H1 (cell line): Measurements from ENCODE around the gene OR2F2. TPM values are rescaled to one million over a fixed set of nuclear protein-coding genes. Genes with fewer than 3 reads are reported as not detected.

Experiments used
- CTCF ChIA-PET: fragments of 300-600 bp; sonication (Branson Sonifier 250); formaldehyde crosslinking; loops from one replicate; lab custom pipeline; 2021; ENCODE audit not compliant: partially characterized antibody; lab: Charles Lee
- POLR2A ChIA-PET: fragments of 300-600 bp; sonication (Branson Sonifier 250); formaldehyde crosslinking; loops from one replicate; lab custom pipeline; 2021; ENCODE audit warnings: inconsistent platforms; ENCODE audit not compliant: partially characterized antibody; lab: Charles Lee
- DNase-seq, 2 experiments: peaks; one replicate each; pipeline versions ENCODE4 v3.0.0 to v3.0.0-alpha.2; 2010 to 2022; ENCODE audit warnings: low spot score in 2 of 2, low read depth in 1 of 2, mixed read lengths in 1 of 2
- FAIRE-seq: peaks from 2 replicates; lab custom pipeline; 2011; peaks lifted over from hg19 to GRCh38; lab: Jason Lieb, UNC
- H2AFZ ChIP-seq: 2 replicates; pipeline ENCODE4 v1.8.1; 2012; ENCODE audit warnings: low read length, inconsistent platforms
- H2AK5ac ChIP-seq: 2 replicates; pipeline ENCODE4 v1.6.1; 2013; ENCODE audit warnings: low read depth, low read length
- H2BK120ac ChIP-seq: replicated peaks from 2 replicates; pipeline ENCODE3; 2013; ENCODE audit warnings: low read depth, low read length, inconsistent platforms
- H2BK12ac ChIP-seq: 2 replicates; pipeline ENCODE4 v1.6.1; 2013; ENCODE audit warnings: low read depth, low read length
- H2BK15ac ChIP-seq: 2 replicates; pipeline ENCODE4 v1.6.1; 2013; ENCODE audit warnings: low read length
- H2BK20ac ChIP-seq: 2 replicates; pipeline ENCODE4 v1.6.1; 2013; ENCODE audit warnings: low read length
- H2BK5ac ChIP-seq: 2 replicates; pipeline ENCODE4 v1.6.1; 2013; ENCODE audit warnings: low read depth, low read length
- H3K14ac ChIP-seq: 2 replicates; pipeline ENCODE4 v1.6.1; 2013; ENCODE audit warnings: inconsistent platforms; ENCODE audit not compliant: insufficient read length
- H3K18ac ChIP-seq: 2 replicates; pipeline ENCODE4 v1.6.1; 2013; ENCODE audit warnings: low read length; ENCODE audit errors: extremely low read depth
- H3K23ac ChIP-seq: 2 replicates; pipeline ENCODE4 v1.6.1; 2013; ENCODE audit warnings: inconsistent platforms; ENCODE audit not compliant: insufficient read length
- H3K23me2 ChIP-seq: 2 replicates; pipeline ENCODE4 v1.6.1; 2013; ENCODE audit warnings: low read depth, low read length
- H3K27ac ChIP-seq: 2 replicates; pipeline ENCODE4 v1.6.1; 2011; ENCODE audit warnings: low read depth, low read length, inconsistent platforms
- H3K27me3 ChIP-seq, 4 experiments: replicated peaks in 1 of 4; 1 replicate in 1 of 4; 2 replicates in 3 of 4; pipeline versions ENCODE4 v1.6.1 to v1.8.1; 2011 to 2013; ENCODE audit warnings: low read length in 3 of 4, mild to moderate bottlenecking in 3 of 4, inconsistent platforms in 2 of 4, mixed read lengths in 2 of 4, moderate library complexity in 1 of 4; ENCODE audit not compliant: control insufficient read depth in 3 of 4, insufficient read depth in 3 of 4; ENCODE audit errors: extremely low read depth in 1 of 4
- H3K36me3 ChIP-seq, 4 experiments: 2 replicates each; pipeline versions ENCODE4 v1.6.1 to v1.8.1; 2011 to 2013; ENCODE audit warnings: mild to moderate bottlenecking in 4 of 4, low read length in 3 of 4, moderate library complexity in 2 of 4, control low read depth in 1 of 4, inconsistent platforms in 1 of 4; ENCODE audit not compliant: insufficient read depth in 4 of 4, control insufficient read depth in 2 of 4
- H3K4ac ChIP-seq: replicated peaks from 2 replicates; pipeline ENCODE3; 2013; ENCODE audit warnings: low read length, low read depth, mixed read lengths, inconsistent platforms; ENCODE audit not compliant: insufficient read length
- H3K4me1 ChIP-seq, 4 experiments: replicated peaks in 1 of 4; 1 replicate in 1 of 4; 2 replicates in 3 of 4; pipeline versions ENCODE4 v1.6.1 to v1.8.1; 2011 to 2013; ENCODE audit warnings: low read length in 3 of 4, inconsistent platforms in 2 of 4, mixed read lengths in 1 of 4; ENCODE audit not compliant: insufficient read depth in 4 of 4, control insufficient read depth in 3 of 4
- H3K4me2 ChIP-seq, 2 experiments: 2 replicates each; pipeline versions ENCODE4 v1.6.1 to v1.8.1; 2011 to 2013; ENCODE audit warnings: low read depth in 2 of 2, low read length in 2 of 2, control low read depth in 1 of 2, inconsistent platforms in 1 of 2, mild to moderate bottlenecking in 1 of 2; ENCODE audit not compliant: insufficient read depth in 1 of 2
- H3K4me3 ChIP-seq, 4 experiments: fragments of 200-600, 300-600 bp in 1 of 4; sonication (generic), shearing (Covaris generic), sonication (Bioruptor Twin) in 1 of 4; 2 replicates each; pipeline versions ENCODE4 v1.5.1 to v1.8.1; 2011 to 2016; ENCODE audit warnings: low read length in 4 of 4, low read depth in 3 of 4, control low read depth in 2 of 4, inconsistent platforms in 2 of 4, mild to moderate bottlenecking in 2 of 4, mixed read lengths in 1 of 4, moderate library complexity in 1 of 4; ENCODE audit not compliant: insufficient read depth in 2 of 4; ENCODE audit errors: extremely low read depth in 1 of 4
- H3K56ac ChIP-seq: replicated peaks from 2 replicates; pipeline ENCODE3; 2013; ENCODE audit warnings: low read depth, mild to moderate bottlenecking, mixed read lengths, low read length, inconsistent platforms; ENCODE audit not compliant: insufficient read length
- H3K79me1 ChIP-seq: 2 replicates; pipeline ENCODE4 v1.6.1; 2013; ENCODE audit warnings: low read depth, low read length, control low read depth
- H3K79me2 ChIP-seq, 2 experiments: 2 replicates each; pipeline versions ENCODE4 v1.6.1 to v1.8.1; 2012 to 2013; ENCODE audit warnings: low read length in 2 of 2, mild to moderate bottlenecking in 2 of 2, inconsistent platforms in 1 of 2; ENCODE audit not compliant: insufficient read depth in 2 of 2, control insufficient read depth in 1 of 2
- H3K9ac ChIP-seq, 4 experiments: replicated peaks in 1 of 4; 1 replicate in 1 of 4; 2 replicates in 3 of 4; pipeline versions ENCODE4 v1.6.1 to v1.8.1; 2011 to 2013; ENCODE audit warnings: low read depth in 3 of 4, low read length in 3 of 4, control low read depth in 2 of 4, mild to moderate bottlenecking in 2 of 4, moderate library complexity in 2 of 4, inconsistent platforms in 1 of 4; ENCODE audit errors: extremely low read depth in 1 of 4
- H3K9me3 ChIP-seq, 2 experiments: 2 replicates each; pipeline versions ENCODE4 v1.6.1 to v1.8.1; 2012 to 2013; ENCODE audit warnings: mild to moderate bottlenecking in 2 of 2, moderate library complexity in 2 of 2, control low read depth in 1 of 2, inconsistent platforms in 1 of 2, low read depth in 1 of 2, low read length in 1 of 2, mixed read lengths in 1 of 2; ENCODE audit not compliant: insufficient read depth in 2 of 2
- H4K20me1 ChIP-seq, 2 experiments: replicated peaks in 1 of 2; 2 replicates each; pipeline versions ENCODE3 to v1.8.1; 2011 to 2013; ENCODE audit warnings: inconsistent platforms in 2 of 2, low read length in 2 of 2, mild to moderate bottlenecking in 1 of 2; ENCODE audit not compliant: insufficient read depth in 2 of 2, control insufficient read depth in 1 of 2
- H4K5ac ChIP-seq: 2 replicates; pipeline ENCODE4 v1.6.1; 2013; ENCODE audit warnings: low read length, low read depth, mixed read lengths, inconsistent platforms; ENCODE audit not compliant: insufficient read length
- H4K8ac ChIP-seq: 2 replicates; pipeline ENCODE4 v1.8.0; 2013; ENCODE audit warnings: mild to moderate bottlenecking, moderate library complexity, low read length, inconsistent platforms; ENCODE audit not compliant: insufficient read depth; ENCODE audit errors: extremely low read depth
- H4K91ac ChIP-seq: replicated peaks from 2 replicates; pipeline ENCODE3; 2013; ENCODE audit warnings: low read length, mixed read lengths, inconsistent platforms; ENCODE audit not compliant: insufficient read length
- ASH2L ChIP-seq: fragments of 200-600, 300-600 bp; sonication (generic); IDR thresholded peaks from one replicate; pipeline ENCODE4 v1.7.1; 2017; ENCODE audit warnings: low read length
- CBX5 ChIP-seq: fragments of 300-800, 300-1000 bp; sonication (generic); IDR thresholded peaks from 2 replicates; pipeline ENCODE4 v1.7.1; 2016; ENCODE audit warnings: antibody characterized with exemption, low read length, low read depth
- EGR1 ChIP-seq: IDR thresholded peaks from 2 replicates; pipeline ENCODE4 v1.6.1; 2011; ENCODE audit warnings: low read depth, low read length, borderline replicate concordance
- FOSL1 ChIP-seq: IDR thresholded peaks from 2 replicates; pipeline ENCODE4 v1.6.1; 2011; ENCODE audit warnings: mild to moderate bottlenecking, low read depth, low read length, moderate library complexity; ENCODE audit not compliant: insufficient read depth
- KDM4A ChIP-seq: IDR thresholded peaks from one replicate; pipeline ENCODE4 v1.7.1; 2012; ENCODE audit warnings: low read depth, mild to moderate bottlenecking, moderate library complexity, low read length, inconsistent platforms; ENCODE audit not compliant: severe bottlenecking
- MAFK ChIP-seq: IDR thresholded peaks from 2 replicates; pipeline ENCODE4 v1.6.1; 2012; ENCODE audit warnings: low read depth, mild to moderate bottlenecking, improper control_type of control experiment, low read length
- NANOG ChIP-seq: IDR thresholded peaks from 2 replicates; pipeline ENCODE4 v1.6.1; 2011; ENCODE audit warnings: low read length, low read depth, mild to moderate bottlenecking, inconsistent platforms; ENCODE audit not compliant: insufficient read depth, poor library complexity, severe bottlenecking
- POLR2A ChIP-seq, 2 experiments: IDR thresholded peaks; 1 replicate in 1 of 2; 2 replicates in 1 of 2; pipeline ENCODE4 v1.6.1; 2011; ENCODE audit warnings: low read depth in 2 of 2, low read length in 2 of 2, mild to moderate bottlenecking in 2 of 2; ENCODE audit errors: control extremely low read depth in 1 of 2
- RXRA ChIP-seq: IDR thresholded peaks from 2 replicates; pipeline ENCODE4 v1.6.1; 2011; ENCODE audit warnings: low read depth, mild to moderate bottlenecking, low read length, moderate library complexity; ENCODE audit not compliant: insufficient read depth
- SIN3A ChIP-seq, 2 experiments: IDR thresholded peaks in 1 of 2; conservative IDR thresholded peaks in 1 of 2; 2 replicates each; pipeline ENCODE4 v1.6.1; 2011 to 2012; ENCODE audit warnings: low read length in 2 of 2, improper control_type of control experiment in 1 of 2, low read depth in 1 of 2, mild to moderate bottlenecking in 1 of 2
- SIX5 ChIP-seq: IDR thresholded peaks from 2 replicates; pipeline ENCODE4 v1.6.1; 2011; ENCODE audit warnings: mild to moderate bottlenecking, low read depth, low read length
- TAF7 ChIP-seq: optimal IDR thresholded peaks from 2 replicates; pipeline ENCODE3; 2011; ENCODE audit warnings: low read depth, mild to moderate bottlenecking, inconsistent platforms, low read length, moderate library complexity, borderline replicate concordance
- WGBS, 2 experiments: shearing (Covaris generic) in 1 of 2; methylation state at CpG; one replicate each; pipeline versions ENCODE4 v1.1.6 to v1.1.7; 2013 to 2015; ENCODE audit warnings: low lambda C conversion rate in 2 of 2, mixed read lengths in 2 of 2, inconsistent platforms in 1 of 2, low coverage in 1 of 2, missing lambda C conversion rate in 1 of 2; ENCODE audit not compliant: insufficient replicate concordance in 2 of 2, insufficient coverage in 1 of 2, insufficient read length in 1 of 2; ENCODE audit errors: extremely low coverage in 1 of 2, missing lambda C conversion rate in 1 of 2; 5-methylcytosine and 5-hydroxymethylcytosine counted together
- polyA plus RNA-seq, 7 experiments: library from polyadenylated mRNA; depleted of rRNA in 3 of 7; stranded (reverse) in 5 of 7; unstranded in 2 of 7; fragments of >200 nt in 5 of 7; fragments of 200-250 nt in 2 of 7; gene quantifications; 1 replicate in 5 of 7; 2 replicates in 1 of 7; 4 replicates in 1 of 7; pipeline versions ENCODE4 v1.2.1 to v1.2.3, GENCODE V29; 2011 to 2013; ENCODE audit warnings: missing spikeins in 2 of 7, mixed read lengths in 2 of 7
- total RNA-seq: library from RNA; stranded (reverse); fragmentation: NEBNext Ultra II Directional; extraction: Animal tissue kit (Norgen Biotek cat#: 25700); gene quantifications from 2 replicates; pipeline ENCODE4 v1.2.1, GENCODE V29; 2021
- TF ChIP-seq, protein P1 (sequence below): IDR thresholded peaks from 2 replicates; pipeline ENCODE4 v1.6.1; 2012; ENCODE audit warnings: inconsistent platforms

Gene OR2F2
- total and polyA plus RNA-seq, 2 of the 8 experiments (the other 6 are each of a cell fraction or from before 2014, with no cell fraction given): not detected

DNA sequence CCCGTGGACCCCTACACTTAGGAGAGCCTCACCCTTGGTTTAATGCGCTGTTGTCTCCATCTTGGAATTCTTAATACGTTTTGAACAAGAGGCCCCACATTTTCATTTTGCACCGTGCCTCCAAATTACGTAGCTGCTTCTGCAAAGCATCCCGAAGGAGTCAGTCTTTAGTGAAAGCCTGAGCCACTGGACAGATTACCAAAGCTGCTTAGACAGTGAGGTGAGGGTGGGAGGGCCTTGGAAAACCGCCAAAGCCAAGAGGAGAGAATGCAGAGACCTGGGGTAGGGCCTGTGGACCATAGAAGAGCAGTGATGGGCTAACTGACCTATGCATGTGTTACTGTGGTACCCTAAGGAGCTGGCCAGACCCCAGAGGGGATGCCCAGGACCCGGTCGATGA is 28.9 kb upstream of the OR2F2 start:
- ChIA-PET CTCF (interaction anchor here (0.9 kb wide), 1 partner anchor 20 kb away, joined by 3 read pairs; no protein-coding TSS in a partner anchor), POLR2A (no interaction called here)
- Histone ChIP-seq H4K20me1 (no peaks in the 10 kb centered on the region), H3K18ac (peak overlapping the region; percentile 51; the same call in 1 of the 2 replicates), H3K27ac (no peak overlapping the region), H3K4me1 (peaks cover 6 to 24% (median 18%) of the 10 kb centered on the region in 4 experiments; a peak in 6 of 7 replicates), H3K14ac (no peak overlapping the region), H3K27me3 (no peaks in the 10 kb centered on the region), H3K9ac (no peak overlapping the region), H2BK120ac (no peak overlapping the region), H3K36me3 (no peaks in the 10 kb centered on the region), H4K91ac (no peak overlapping the region), H3K23me2 (peaks cover under 1% of the 10 kb centered on the region; the same call in 1 of the 2 replicates), H3K4me3 (peak overlapping the region in 1 of 4 experiments; percentile 13; a peak in 1 of 8 replicates), H3K79me2 (peaks cover 0 to 1% of the 10 kb centered on the region in 2 experiments; a peak in 2 of 4 replicates), H2AFZ (no peak overlapping the region), H2AK5ac (no peak overlapping the region; the same call in 1 of the 2 replicates), H4K5ac (no peak overlapping the region), H4K8ac (no peak overlapping the region), H3K23ac (no peak overlapping the region), H3K9me3 (no peaks in the 10 kb centered on the region), H3K4ac (peak overlapping the region; percentile 30), H3K4me2 (peak overlapping the region in 1 of 2 experiments; percentile 45; a peak in 1 of 4 replicates), H3K79me1 (no peaks in the 10 kb centered on the region), H2BK20ac (0 out of 2 replicates have a peak overlapping the region, but pooled peaks have one; percentile 38), H2BK15ac (no peak overlapping the region), H3K56ac (no peak overlapping the region), H2BK12ac (peak overlapping the region; percentile 10), H2BK5ac (peak overlapping the region; percentile 15; the same call in 1 of the 2 replicates)
- 83% methylated on average over 9 of the region's 9 CpGs; no CpG with 5 or more reads in 1 of the 2 experiments for WGBS, 2 experiments
- no peak for FAIRE-seq
- DNase-seq: no peak
- TF ChIP-seq POLR2A (IDR thresholded peaks at IDR 0.05; ENCODE audit: control extremely low read depth in 1 of 2, low read depth in 2 of 2, low read length in 2 of 2) (no peak), SIX5 (no peak), MAFK (no peak), CBX5 (no peak), EGR1 (no peak), RXRA (no peak), FOSL1 (no peak), SIN3A (conservative IDR thresholded peaks at IDR 0.05 in 1 of 2, IDR thresholded peaks at IDR 0.05 in 1 of 2; ENCODE audit: low read depth in 1 of 2, low read length in 2 of 2) (no peak), TAF7 (no peak), KDM4A (no peak), ASH2L (no peak), NANOG (no peak)
- TF ChIP-seq, protein P1, sequence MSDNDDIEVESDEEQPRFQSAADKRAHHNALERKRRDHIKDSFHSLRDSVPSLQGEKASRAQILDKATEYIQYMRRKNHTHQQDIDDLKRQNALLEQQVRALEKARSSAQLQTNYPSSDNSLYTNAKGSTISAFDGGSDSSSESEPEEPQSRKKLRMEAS: no peak
